HepG2 (cell line): Measurements from ENCODE around the gene MED1. TPM values are rescaled to one million over a fixed set of nuclear protein-coding genes. Genes with fewer than 3 reads are reported as not detected.
A peak's percentile ranks its signal among the peaks of the same experiment; 100 is the strongest.

ENCODE experiments used
- DPF2 ChIP-seq: sonication (generic); formaldehyde crosslinking; IDR thresholded peaks from 2 replicates; pipeline ENCODE4 v1.4.0; 2020; ENCODE audit warnings: mild to moderate bottlenecking, low read depth, missing genetic modification reagents, borderline replicate concordance
- EHMT2 ChIP-seq: fragments of 200-600 bp; sonication (generic); IDR thresholded peaks from 2 replicates; pipeline ENCODE4 v1.7.0; 2017; ENCODE audit warnings: antibody characterized with exemption, low read depth, low read length, borderline replicate concordance
- FOXK1 ChIP-seq: sonication (generic); formaldehyde crosslinking; IDR thresholded peaks from 2 replicates; pipeline ENCODE4 v1.4.0; 2020; ENCODE audit warnings: low read depth, missing genetic modification reagents, borderline replicate concordance
- HDAC2 ChIP-seq: sonication (generic); formaldehyde crosslinking; IDR thresholded peaks from 2 replicates; pipeline ENCODE4 v1.4.0; 2020; ENCODE audit warnings: missing genetic modification reagents
- HNF4A ChIP-seq: sonication (generic); formaldehyde crosslinking; IDR thresholded peaks from 2 replicates; pipeline ENCODE4 v1.4.0; 2020; ENCODE audit warnings: missing genetic modification reagents
- KMT2A ChIP-seq: sonication (generic); formaldehyde crosslinking; IDR thresholded peaks from 2 replicates; pipeline ENCODE4 v1.4.0; 2020; ENCODE audit warnings: missing genetic modification reagents
- RBAK ChIP-seq: sonication (generic); formaldehyde crosslinking; IDR thresholded peaks from 2 replicates; pipeline ENCODE4 v1.5.1; 2020; ENCODE audit warnings: mild to moderate bottlenecking, missing genetic modification reagents
- RORA ChIP-seq: sonication (generic); formaldehyde crosslinking; IDR thresholded peaks from 2 replicates; pipeline ENCODE4 v1.5.0; 2020; ENCODE audit warnings: mild to moderate bottlenecking, missing genetic modification reagents, moderate library complexity
- SETDB1 ChIP-seq: sonication (generic); formaldehyde crosslinking; IDR thresholded peaks from 2 replicates; pipeline ENCODE4 v1.5.1; 2020; ENCODE audit warnings: missing genetic modification reagents, mild to moderate bottlenecking, borderline replicate concordance
- SKI ChIP-seq: fragments of 450-650 bp; IDR thresholded peaks from one replicate; pipeline ENCODE4 v1.6.1; 2018; ENCODE audit warnings: mild to moderate bottlenecking; ENCODE audit not compliant: partially characterized antibody
- YEATS2 ChIP-seq: sonication (generic); formaldehyde crosslinking; IDR thresholded peaks from 2 replicates; pipeline ENCODE4 v1.4.0; 2020; ENCODE audit warnings: missing genetic modification reagents, borderline replicate concordance
- ZNF383 ChIP-seq: sonication (generic); formaldehyde crosslinking; IDR thresholded peaks from 2 replicates; pipeline ENCODE4 v1.4.0; 2020; ENCODE audit warnings: missing genetic modification reagents, mild to moderate bottlenecking, borderline replicate concordance
- ZNF460 ChIP-seq: sonication (generic); formaldehyde crosslinking; IDR thresholded peaks from 2 replicates; pipeline ENCODE4 v1.5.1; 2020; ENCODE audit warnings: missing genetic modification reagents, mild to moderate bottlenecking, borderline replicate concordance
- ZNF468 ChIP-seq: sonication (generic); formaldehyde crosslinking; IDR thresholded peaks from 2 replicates; pipeline ENCODE4 v1.8.0; 2022; ENCODE audit warnings: mild to moderate bottlenecking, moderate library complexity, missing genetic modification reagents
- ZNF780A ChIP-seq: sonication (generic); formaldehyde crosslinking; IDR thresholded peaks from 2 replicates; pipeline ENCODE4 v1.8.0; 2022; ENCODE audit warnings: mild to moderate bottlenecking, missing genetic modification reagents, moderate library complexity
- polyA plus RNA-seq, 8 experiments: library from polyadenylated mRNA; depleted of rRNA in 3 of 8; stranded (reverse) in 7 of 8; unstranded in 1 of 8; fragments of >200 nt; fragmentation: Illumina TruSeq in 4 of 8; extraction: Trizol in 4 of 8; gene quantifications; 2 replicates each; pipeline versions ENCODE4 v1.2.1 to v1.2.3, GENCODE V29; 2011 to 2016; ENCODE audit warnings: low read depth in 4 of 8, missing spikeins in 1 of 8, mixed read lengths in 1 of 8; ENCODE audit not compliant: insufficient read depth in 1 of 8
- total RNA-seq, 5 experiments: library from RNA; depleted of rRNA; stranded (reverse); fragments of >200 nt; fragmentation: Illumina TruSeq; extraction: Trizol; gene quantifications; 2 replicates each; pipeline ENCODE4 v1.2.3, GENCODE V29; 2016; ENCODE audit warnings: low read depth in 1 of 5
- TF ChIP-seq, protein P1 (sequence below): IDR thresholded peaks from 2 replicates; pipeline ENCODE4 v1.6.1; 2012; ENCODE audit warnings: low read length, improper control_type of control experiment
- TF ChIP-seq, protein P2 (sequence below), 2 experiments: sonication (generic) in 1 of 2; formaldehyde crosslinking in 1 of 2; IDR thresholded peaks; 2 replicates each; pipeline versions ENCODE4 v1.4.0 to v1.6.1; 2016 to 2020; ENCODE audit warnings: borderline replicate concordance in 1 of 2, low read depth in 1 of 2, mild to moderate bottlenecking in 1 of 2, missing genetic modification reagents in 1 of 2
- TF ChIP-seq, protein P3 (sequence below): sonication (generic); formaldehyde crosslinking; IDR thresholded peaks from 2 replicates; pipeline ENCODE4 v1.5.1; 2020; ENCODE audit warnings: missing genetic modification reagents, mild to moderate bottlenecking, borderline replicate concordance
- TF ChIP-seq, protein P4 (sequence below): IDR thresholded peaks from 2 replicates; pipeline ENCODE4 v1.6.1; 2016; ENCODE audit warnings: mild to moderate bottlenecking, missing biosample characterization, missing genetic modification reagents

The MED1 gene
- total and polyA plus RNA-seq, 2 of the 13 experiments (the other 11 are each of a cell fraction or from before 2014, with no cell fraction given): 37.5 to 40.1 TPM

DNA sequence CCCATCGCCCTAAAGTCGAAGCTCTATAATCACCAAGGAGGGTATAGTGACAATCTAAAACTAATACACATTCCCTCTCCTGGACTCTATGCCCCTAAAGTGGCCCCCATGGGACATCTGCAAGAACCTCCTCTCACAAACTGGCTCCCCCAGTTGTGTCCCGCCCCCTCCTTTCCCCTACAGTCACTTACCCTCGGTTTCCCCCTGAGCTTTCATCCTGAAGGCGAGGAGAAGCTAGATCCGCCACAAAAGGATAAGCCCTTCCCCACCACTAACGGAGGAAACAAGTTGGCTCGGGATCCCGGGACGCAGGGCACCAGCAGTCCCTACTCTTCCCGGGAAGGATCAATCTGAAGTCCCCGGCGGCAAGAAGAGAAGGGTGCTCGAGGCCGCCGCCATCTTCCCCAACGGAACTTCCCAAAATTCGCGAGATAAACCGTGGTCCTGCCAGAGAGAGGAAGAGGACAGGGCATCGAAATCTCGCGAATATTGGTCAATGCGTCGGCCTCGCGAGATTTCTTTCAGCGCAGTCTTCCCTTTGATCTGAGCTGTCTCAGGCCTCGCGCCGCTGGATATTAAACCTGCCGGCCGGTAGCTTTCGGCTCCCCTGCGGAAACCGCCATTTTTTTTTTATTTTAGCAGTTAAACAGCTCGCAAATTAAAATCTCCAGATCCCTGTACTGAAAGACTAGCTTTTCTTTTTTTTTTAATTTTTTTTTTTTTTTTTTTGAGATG, at the start of gene MED1 (continued):
- TF ChIP-seq, protein P1, sequence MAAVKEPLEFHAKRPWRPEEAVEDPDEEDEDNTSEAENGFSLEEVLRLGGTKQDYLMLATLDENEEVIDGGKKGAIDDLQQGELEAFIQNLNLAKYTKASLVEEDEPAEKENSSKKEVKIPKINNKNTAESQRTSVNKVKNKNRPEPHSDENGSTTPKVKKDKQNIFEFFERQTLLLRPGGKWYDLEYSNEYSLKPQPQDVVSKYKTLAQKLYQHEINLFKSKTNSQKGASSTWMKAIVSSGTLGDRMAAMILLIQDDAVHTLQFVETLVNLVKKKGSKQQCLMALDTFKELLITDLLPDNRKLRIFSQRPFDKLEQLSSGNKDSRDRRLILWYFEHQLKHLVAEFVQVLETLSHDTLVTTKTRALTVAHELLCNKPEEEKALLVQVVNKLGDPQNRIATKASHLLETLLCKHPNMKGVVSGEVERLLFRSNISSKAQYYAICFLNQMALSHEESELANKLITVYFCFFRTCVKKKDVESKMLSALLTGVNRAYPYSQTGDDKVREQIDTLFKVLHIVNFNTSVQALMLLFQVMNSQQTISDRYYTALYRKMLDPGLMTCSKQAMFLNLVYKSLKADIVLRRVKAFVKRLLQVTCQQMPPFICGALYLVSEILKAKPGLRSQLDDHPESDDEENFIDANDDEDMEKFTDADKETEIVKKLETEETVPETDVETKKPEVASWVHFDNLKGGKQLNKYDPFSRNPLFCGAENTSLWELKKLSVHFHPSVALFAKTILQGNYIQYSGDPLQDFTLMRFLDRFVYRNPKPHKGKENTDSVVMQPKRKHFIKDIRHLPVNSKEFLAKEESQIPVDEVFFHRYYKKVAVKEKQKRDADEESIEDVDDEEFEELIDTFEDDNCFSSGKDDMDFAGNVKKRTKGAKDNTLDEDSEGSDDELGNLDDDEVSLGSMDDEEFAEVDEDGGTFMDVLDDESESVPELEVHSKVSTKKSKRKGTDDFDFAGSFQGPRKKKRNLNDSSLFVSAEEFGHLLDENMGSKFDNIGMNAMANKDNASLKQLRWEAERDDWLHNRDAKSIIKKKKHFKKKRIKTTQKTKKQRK: no peak
- peak; percentile 12 for TF ChIP-seq HNF4A (CRISPR knock-in tag)
- TF ChIP-seq RBAK (CRISPR knock-in tag): no peak
- TF ChIP-seq EHMT2: no peak
- TF ChIP-seq SETDB1 (CRISPR knock-in tag): no peak
- no peak for TF ChIP-seq RORA
- TF ChIP-seq ZNF468 (CRISPR knock-in tag): no peak
- TF ChIP-seq, protein P2, sequence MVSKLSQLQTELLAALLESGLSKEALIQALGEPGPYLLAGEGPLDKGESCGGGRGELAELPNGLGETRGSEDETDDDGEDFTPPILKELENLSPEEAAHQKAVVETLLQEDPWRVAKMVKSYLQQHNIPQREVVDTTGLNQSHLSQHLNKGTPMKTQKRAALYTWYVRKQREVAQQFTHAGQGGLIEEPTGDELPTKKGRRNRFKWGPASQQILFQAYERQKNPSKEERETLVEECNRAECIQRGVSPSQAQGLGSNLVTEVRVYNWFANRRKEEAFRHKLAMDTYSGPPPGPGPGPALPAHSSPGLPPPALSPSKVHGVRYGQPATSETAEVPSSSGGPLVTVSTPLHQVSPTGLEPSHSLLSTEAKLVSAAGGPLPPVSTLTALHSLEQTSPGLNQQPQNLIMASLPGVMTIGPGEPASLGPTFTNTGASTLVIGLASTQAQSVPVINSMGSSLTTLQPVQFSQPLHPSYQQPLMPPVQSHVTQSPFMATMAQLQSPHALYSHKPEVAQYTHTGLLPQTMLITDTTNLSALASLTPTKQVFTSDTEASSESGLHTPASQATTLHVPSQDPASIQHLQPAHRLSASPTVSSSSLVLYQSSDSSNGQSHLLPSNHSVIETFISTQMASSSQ (IDR thresholded peaks at IDR 0.05; ENCODE audit: low read depth): no peak
- TF ChIP-seq, protein P2 (CRISPR knock-in tag; IDR thresholded peaks at IDR 0.05; ENCODE audit: borderline replicate concordance): peak; percentile 83; the same call in 1 of the 2 replicates
- TF ChIP-seq KMT2A (CRISPR knock-in tag): peak; percentile 78
- no peak for TF ChIP-seq SKI
- TF ChIP-seq DPF2: no peak
- TF ChIP-seq YEATS2 (CRISPR knock-in tag): peak; percentile 96
- TF ChIP-seq FOXK1 (CRISPR knock-in tag): no peak
- 0 out of 2 replicates have a peak, but pooled peaks have one; percentile 48 for TF ChIP-seq HDAC2 (CRISPR knock-in tag)
- TF ChIP-seq, protein P3, sequence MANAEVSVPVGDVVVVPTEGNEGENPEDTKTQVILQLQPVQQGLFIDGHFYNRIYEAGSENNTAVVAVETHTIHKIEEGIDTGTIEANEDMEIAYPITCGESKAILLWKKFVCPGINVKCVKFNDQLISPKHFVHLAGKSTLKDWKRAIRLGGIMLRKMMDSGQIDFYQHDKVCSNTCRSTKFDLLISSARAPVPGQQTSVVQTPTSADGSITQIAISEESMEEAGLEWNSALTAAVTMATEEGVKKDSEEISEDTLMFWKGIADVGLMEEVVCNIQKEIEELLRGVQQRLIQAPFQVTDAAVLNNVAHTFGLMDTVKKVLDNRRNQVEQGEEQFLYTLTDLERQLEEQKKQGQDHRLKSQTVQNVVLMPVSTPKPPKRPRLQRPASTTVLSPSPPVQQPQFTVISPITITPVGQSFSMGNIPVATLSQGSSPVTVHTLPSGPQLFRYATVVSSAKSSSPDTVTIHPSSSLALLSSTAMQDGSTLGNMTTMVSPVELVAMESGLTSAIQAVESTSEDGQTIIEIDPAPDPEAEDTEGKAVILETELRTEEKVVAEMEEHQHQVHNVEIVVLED (CRISPR knock-in tag): peak; percentile 55; the same call in 1 of the 2 replicates
- TF ChIP-seq, protein P4, sequence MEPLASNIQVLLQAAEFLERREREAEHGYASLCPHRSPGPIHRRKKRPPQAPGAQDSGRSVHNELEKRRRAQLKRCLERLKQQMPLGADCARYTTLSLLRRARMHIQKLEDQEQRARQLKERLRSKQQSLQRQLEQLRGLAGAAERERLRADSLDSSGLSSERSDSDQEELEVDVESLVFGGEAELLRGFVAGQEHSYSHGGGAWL (CRISPR knock-in tag): 0 out of 2 replicates have a peak, but pooled peaks have one; percentile 16
- no peak for TF ChIP-seq ZNF460 (CRISPR knock-in tag)
- no peak for TF ChIP-seq ZNF780A (CRISPR knock-in tag)
- TF ChIP-seq ZNF383: no peak
